H9 (cell line): ENCODE results near the gene USE1. TPM values are rescaled to one million over a fixed set of nuclear protein-coding genes. Genes with fewer than 3 reads are reported as not detected.

ENCODE experiments used
- DNase-seq: peaks from one replicate; pipeline ENCODE4 v3.0.0-alpha.2; 2017
- H2AFZ ChIP-seq: one replicate; pipeline ENCODE4 v1.6.1; 2013; ENCODE audit warnings: mild to moderate bottlenecking, low read length, control low read depth, moderate library complexity
- H2AK5ac ChIP-seq: 2 replicates; pipeline ENCODE4 v1.6.1; 2013; ENCODE audit warnings: low read length, control low read depth, mixed read lengths; ENCODE audit not compliant: insufficient read length
- H2BK120ac ChIP-seq: one replicate; pipeline ENCODE4 v1.6.1; 2013; ENCODE audit warnings: low read depth, mild to moderate bottlenecking, low read length, control low read depth, inconsistent platforms; ENCODE audit not compliant: poor library complexity, severe bottlenecking
- H2BK12ac ChIP-seq: 2 replicates; pipeline ENCODE4 v1.6.1; 2013; ENCODE audit warnings: low read length, control low read depth, mixed read lengths, low read depth; ENCODE audit not compliant: insufficient read length
- H2BK15ac ChIP-seq: 2 replicates; pipeline ENCODE4 v1.6.1; 2013; ENCODE audit warnings: low read depth, low read length, control low read depth
- H2BK20ac ChIP-seq: one replicate; pipeline ENCODE4 v1.6.1; 2013; ENCODE audit warnings: low read depth, mild to moderate bottlenecking, low read length, control low read depth, inconsistent platforms; ENCODE audit not compliant: poor library complexity, severe bottlenecking
- H2BK5ac ChIP-seq: 2 replicates; pipeline ENCODE4 v1.6.1; 2013; ENCODE audit warnings: low read length, control low read depth, mixed read lengths; ENCODE audit not compliant: insufficient read length
- H3K14ac ChIP-seq: 2 replicates; pipeline ENCODE4 v1.6.1; 2013; ENCODE audit warnings: low read length, control low read depth; ENCODE audit not compliant: insufficient read depth
- H3K18ac ChIP-seq: 2 replicates; pipeline ENCODE4 v1.6.1; 2013; ENCODE audit warnings: low read depth, mild to moderate bottlenecking, mixed read lengths, low read length, control low read depth; ENCODE audit not compliant: insufficient read length
- H3K23ac ChIP-seq: 2 replicates; pipeline ENCODE4 v1.6.1; 2013; ENCODE audit warnings: low read length, control low read depth, mixed read lengths, low read depth; ENCODE audit not compliant: insufficient read length
- H3K23me2 ChIP-seq: 2 replicates; pipeline ENCODE4 v1.6.1; 2013; ENCODE audit warnings: low read depth, mild to moderate bottlenecking, mixed read lengths, low read length, control low read depth; ENCODE audit not compliant: insufficient read length, poor library complexity, severe bottlenecking
- H3K27ac ChIP-seq: 2 replicates; pipeline ENCODE4 v1.5.1; 2013; ENCODE audit warnings: low read length, control low read depth, mixed read lengths, low read depth; ENCODE audit not compliant: insufficient read length
- H3K27me3 ChIP-seq: 2 replicates; pipeline ENCODE4 v1.6.1; 2013; ENCODE audit warnings: low read length, control low read depth, inconsistent platforms; ENCODE audit not compliant: insufficient read depth
- H3K4ac ChIP-seq: 2 replicates; pipeline ENCODE4 v1.6.1; 2013; ENCODE audit warnings: low read depth, mild to moderate bottlenecking, control low read depth, inconsistent platforms, low read length, moderate library complexity
- H3K4me1 ChIP-seq: 2 replicates; pipeline ENCODE4 v1.6.1; 2013; ENCODE audit warnings: low read length, control low read depth, inconsistent platforms; ENCODE audit not compliant: insufficient read depth
- H3K4me2 ChIP-seq: 2 replicates; pipeline ENCODE4 v1.6.1; 2013; ENCODE audit warnings: low read length, control low read depth, mixed read lengths; ENCODE audit not compliant: insufficient read length, insufficient read depth
- H3K56ac ChIP-seq: 2 replicates; pipeline ENCODE4 v1.6.1; 2013; ENCODE audit warnings: low read depth, mild to moderate bottlenecking, mixed read lengths, low read length, control low read depth; ENCODE audit not compliant: insufficient read length
- H3K79me1 ChIP-seq: 2 replicates; pipeline ENCODE4 v1.6.1; 2013; ENCODE audit warnings: low read depth, mild to moderate bottlenecking, moderate library complexity, low read length, control low read depth, inconsistent platforms; ENCODE audit not compliant: insufficient read depth, poor library complexity, severe bottlenecking
- H3K79me2 ChIP-seq: 2 replicates; pipeline ENCODE4 v1.6.1; 2013; ENCODE audit warnings: low read length, control low read depth, inconsistent platforms; ENCODE audit not compliant: insufficient read depth
- H3K9ac ChIP-seq: 2 replicates; pipeline ENCODE4 v1.6.1; 2013; ENCODE audit warnings: low read length, control low read depth, mixed read lengths; ENCODE audit not compliant: insufficient read length; ENCODE audit errors: extremely low read depth
- H3K9me3 ChIP-seq: one replicate; pipeline ENCODE4 v1.6.1; 2013; ENCODE audit warnings: low read depth, low read length, inconsistent platforms; ENCODE audit not compliant: control insufficient read depth
- H3T11ph ChIP-seq: one replicate; pipeline ENCODE4 v1.6.1; 2013; ENCODE audit warnings: mild to moderate bottlenecking, low read length, control low read depth, inconsistent platforms
- H4K20me1 ChIP-seq: one replicate; pipeline ENCODE4 v1.6.1; 2013; ENCODE audit not compliant: control insufficient read depth, insufficient read length, insufficient read depth
- H4K5ac ChIP-seq: 2 replicates; pipeline ENCODE4 v1.6.1; 2013; ENCODE audit warnings: low read depth, mild to moderate bottlenecking, mixed read lengths, low read length, control low read depth; ENCODE audit not compliant: insufficient read length
- H4K8ac ChIP-seq: replicated peaks from 2 replicates; pipeline ENCODE4 v1.6.1; 2013; ENCODE audit warnings: low read length, control low read depth, mixed read lengths, low read depth; ENCODE audit not compliant: insufficient read length
- H4K91ac ChIP-seq: 2 replicates; pipeline ENCODE4 v1.6.1; 2013; ENCODE audit warnings: low read depth, mild to moderate bottlenecking, moderate library complexity, mixed read lengths, low read length, control low read depth; ENCODE audit not compliant: insufficient read length
- H3K27ac Mint-ChIP-seq, 3 experiments: 2 replicates in 2 of 3; 3 replicates in 1 of 3; pipeline ENCODE4 v1.8.0; 2020 to 2021; ENCODE audit warnings: mixed read lengths in 3 of 3, mild to moderate bottlenecking in 1 of 3, moderate library complexity in 1 of 3
- H3K27me3 Mint-ChIP-seq: 2 replicates; pipeline ENCODE4 v1.8.0; 2021; ENCODE audit warnings: low read depth, mild to moderate bottlenecking, moderate library complexity, mixed read lengths
- H3K36me3 Mint-ChIP-seq, 3 experiments: 2 replicates in 2 of 3; 3 replicates in 1 of 3; pipeline ENCODE4 v1.8.0; 2020 to 2021; ENCODE audit warnings: low read depth in 3 of 3, mixed read lengths in 3 of 3; ENCODE audit not compliant: insufficient read depth in 1 of 3
- H3K4me1 Mint-ChIP-seq, 2 experiments: 2 replicates each; pipeline ENCODE4 v1.8.0; 2020; ENCODE audit warnings: mixed read lengths in 2 of 2
- H3K4me3 Mint-ChIP-seq, 2 experiments: 2 replicates in 1 of 2; 3 replicates in 1 of 2; pipeline ENCODE4 v1.8.0; 2020 to 2021; ENCODE audit warnings: mild to moderate bottlenecking in 2 of 2, mixed read lengths in 2 of 2, moderate library complexity in 1 of 2
- H3K9me3 Mint-ChIP-seq, 2 experiments: 2 replicates in 1 of 2; 3 replicates in 1 of 2; pipeline ENCODE4 v1.8.0; 2020; ENCODE audit warnings: mild to moderate bottlenecking in 2 of 2, mixed read lengths in 2 of 2, moderate library complexity in 1 of 2
- WGBS: extraction: QIAGEN DNeasy Blood & Tissue Kit; methylation state at CpG from one replicate; pipeline ENCODE4 v1.1.7; 2013; ENCODE audit warnings: missing lambda C conversion rate, low lambda C conversion rate, mixed read lengths; ENCODE audit not compliant: insufficient read length; ENCODE audit errors: extremely low coverage; 5-methylcytosine and 5-hydroxymethylcytosine counted together
- total RNA-seq: library from RNA; stranded (reverse); gene quantifications from 2 replicates; pipeline ENCODE4 v1.2.1, GENCODE V29; 2021
- TF ChIP-seq, protein P1 (sequence below): fragments of 200-600 bp; sonication (generic); conservative IDR thresholded peaks from 3 replicates; pipeline ENCODE4 v1.8.0; 2021; ENCODE audit warnings: antibody characterized with exemption, mild to moderate bottlenecking

The USE1 gene
- total RNA-seq, 1 experiment from 2014 or later: 16.2 TPM

DNA sequence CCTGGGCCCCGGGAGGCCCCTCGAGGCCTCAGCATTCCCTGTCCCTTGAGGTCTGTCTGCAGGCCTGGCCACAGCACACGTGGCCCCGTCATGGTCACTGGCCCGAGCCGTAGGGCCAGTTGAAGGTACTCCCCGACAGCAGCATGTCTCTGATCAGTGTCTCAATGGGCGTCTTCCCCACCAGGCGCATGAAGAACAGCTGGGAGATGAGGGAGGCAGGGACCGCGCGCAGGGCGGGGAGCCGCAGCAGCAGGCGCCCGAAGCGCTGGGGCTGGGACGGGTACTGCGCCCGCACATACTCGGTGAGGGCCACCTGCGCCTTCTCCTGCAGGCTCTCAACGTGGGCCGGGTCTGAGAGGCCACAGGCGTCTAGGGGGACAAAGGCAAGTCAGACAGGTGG is 17.1 kb downstream of the USE1 start:
- Histone ChIP-seq H2BK12ac (no peak overlapping the region), H3K79me1 (peaks cover 3% of the 10 kb centered on the region), H4K91ac (no peak overlapping the region), H2AK5ac (no peak overlapping the region), H3K18ac (no peak overlapping the region), H2BK5ac (no peak overlapping the region), H2BK20ac (no peak overlapping the region), H3K23ac (no peak overlapping the region), H3K4me1 (no peaks in the 10 kb centered on the region; the same call in 1 of the 2 replicates), H4K8ac (no peak overlapping the region), H3K9ac (no peak overlapping the region), H3K4me2 (no peak overlapping the region), H2BK15ac (no peak overlapping the region), H3K9me3 (no peaks in the 10 kb centered on the region), H2BK120ac (no peak overlapping the region), H3K27ac (no peak overlapping the region), H2AFZ (no peak overlapping the region), H3K23me2 (peaks cover 6% of the 10 kb centered on the region), H3K14ac (no peak overlapping the region), H3K79me2 (peaks cover 7% of the 10 kb centered on the region), H4K5ac (no peak overlapping the region), H3T11ph (no peak overlapping the region), H3K56ac (no peak overlapping the region), H3K4ac (no peak overlapping the region), H3K27me3 (no peaks in the 10 kb centered on the region), H4K20me1 (no peaks in the 10 kb centered on the region)
- Mint-ChIP-seq H3K36me3 (peaks cover 19 to 54% (median 38%) of the 10 kb centered on the region in 3 experiments; a peak in 6 of 7 replicates), H3K27me3 (no peaks in the 10 kb centered on the region), H3K4me1 (peaks cover 24 to 36% of the 10 kb centered on the region in 2 experiments), H3K27ac (peak overlapping the region in 1 of 3 experiments; percentile 76; a peak in 1 of 7 replicates), H3K4me3 (no peak overlapping the region), H3K9me3 (no peaks in the 10 kb centered on the region)
- TF ChIP-seq, protein P1, sequence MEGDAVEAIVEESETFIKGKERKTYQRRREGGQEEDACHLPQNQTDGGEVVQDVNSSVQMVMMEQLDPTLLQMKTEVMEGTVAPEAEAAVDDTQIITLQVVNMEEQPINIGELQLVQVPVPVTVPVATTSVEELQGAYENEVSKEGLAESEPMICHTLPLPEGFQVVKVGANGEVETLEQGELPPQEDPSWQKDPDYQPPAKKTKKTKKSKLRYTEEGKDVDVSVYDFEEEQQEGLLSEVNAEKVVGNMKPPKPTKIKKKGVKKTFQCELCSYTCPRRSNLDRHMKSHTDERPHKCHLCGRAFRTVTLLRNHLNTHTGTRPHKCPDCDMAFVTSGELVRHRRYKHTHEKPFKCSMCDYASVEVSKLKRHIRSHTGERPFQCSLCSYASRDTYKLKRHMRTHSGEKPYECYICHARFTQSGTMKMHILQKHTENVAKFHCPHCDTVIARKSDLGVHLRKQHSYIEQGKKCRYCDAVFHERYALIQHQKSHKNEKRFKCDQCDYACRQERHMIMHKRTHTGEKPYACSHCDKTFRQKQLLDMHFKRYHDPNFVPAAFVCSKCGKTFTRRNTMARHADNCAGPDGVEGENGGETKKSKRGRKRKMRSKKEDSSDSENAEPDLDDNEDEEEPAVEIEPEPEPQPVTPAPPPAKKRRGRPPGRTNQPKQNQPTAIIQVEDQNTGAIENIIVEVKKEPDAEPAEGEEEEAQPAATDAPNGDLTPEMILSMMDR: no peak
- WGBS: no CpG with 5 or more reads among the region's 25 CpGs
- no peak for DNase-seq
